Activated T-helper 2 cell treated with anti-CD3 and anti-CD28 coated beads, Interferon-gamma antibody, Interleukin-2, Interleukin-4, amounts not matched to agents 10 μg/mL and 5 μg/mL and 100 μg/mL, durations not matched to agents 14 hours and 24 hours and 36 hours (primary cell): ENCODE data around the gene TCEA3. TPM values are rescaled to one million over a fixed set of nuclear protein-coding genes. Genes with fewer than 3 reads are reported as not detected.

ENCODE experiments used
- DNase-seq: peaks from one replicate; pipeline ENCODE4 v3.0.0; 2021; ENCODE audit warnings: low spot score
- H3K27ac Mint-ChIP-seq: one replicate; pipeline ENCODE4 v1.8.0; 2021; ENCODE audit warnings: mixed read lengths
- H3K27me3 Mint-ChIP-seq: one replicate; pipeline ENCODE4 v1.8.0; 2021; ENCODE audit warnings: low read depth, mixed read lengths
- H3K36me3 Mint-ChIP-seq: one replicate; pipeline ENCODE4 v1.8.0; 2021; ENCODE audit warnings: low read depth, mixed read lengths
- H3K4me1 Mint-ChIP-seq: one replicate; pipeline ENCODE4 v1.8.0; 2021; ENCODE audit warnings: low read depth, mixed read lengths
- H3K4me3 Mint-ChIP-seq: one replicate; pipeline ENCODE4 v1.8.0; 2021; ENCODE audit warnings: low read depth, mild to moderate bottlenecking, moderate library complexity, mixed read lengths
- H3K9me3 Mint-ChIP-seq: one replicate; pipeline ENCODE4 v1.8.0; 2021; ENCODE audit warnings: mixed read lengths
- intact Hi-C: fragments of 100-400 bp; cut with micrococcal nuclease; formaldehyde crosslinking; loops from one replicate; pipeline ENCODE4 v1.15.1; 2023
- total RNA-seq: library from RNA; stranded (reverse); gene quantifications from 2 replicates; pipeline ENCODE4 v1.2.3, GENCODE V29; 2022

Gene TCEA3
- total RNA-seq, 1 donor from 2014 or later: 3.3 TPM

DNA sequence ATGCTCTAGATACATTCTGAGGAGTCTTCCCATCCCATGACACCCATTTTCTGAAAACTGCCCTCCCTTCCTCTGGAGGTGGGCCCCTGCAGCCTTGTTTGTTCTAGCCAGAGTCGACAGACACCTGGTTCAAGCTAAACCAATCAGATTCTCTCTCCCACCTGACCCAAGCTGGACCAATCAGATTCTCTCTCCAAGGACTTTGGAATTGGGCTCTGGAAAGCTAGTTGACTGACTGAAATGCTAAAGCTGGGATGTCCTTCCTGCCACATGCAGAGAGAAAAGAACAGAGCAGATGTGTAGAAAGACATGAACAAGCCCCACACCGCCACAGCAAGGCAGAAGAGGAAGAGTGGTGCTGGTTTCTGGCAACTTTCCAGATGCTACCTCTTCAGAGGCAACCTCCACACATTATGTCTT, 34.8 kb upstream of the TCEA3 start:
- no peak overlapping the region for H3K27ac Mint-ChIP-seq
- H3K36me3 Mint-ChIP-seq: no peaks in the 10 kb centered on the region
- intact Hi-C loops: no loop called here
- H3K27me3 Mint-ChIP-seq: peaks cover 24% of the 10 kb centered on the region
- DNase-seq: no peak
- H3K4me3 Mint-ChIP-seq: no peak overlapping the region
- no peaks in the 10 kb centered on the region for H3K9me3 Mint-ChIP-seq
- peaks cover 4% of the 10 kb centered on the region for H3K4me1 Mint-ChIP-seq

DNA sequence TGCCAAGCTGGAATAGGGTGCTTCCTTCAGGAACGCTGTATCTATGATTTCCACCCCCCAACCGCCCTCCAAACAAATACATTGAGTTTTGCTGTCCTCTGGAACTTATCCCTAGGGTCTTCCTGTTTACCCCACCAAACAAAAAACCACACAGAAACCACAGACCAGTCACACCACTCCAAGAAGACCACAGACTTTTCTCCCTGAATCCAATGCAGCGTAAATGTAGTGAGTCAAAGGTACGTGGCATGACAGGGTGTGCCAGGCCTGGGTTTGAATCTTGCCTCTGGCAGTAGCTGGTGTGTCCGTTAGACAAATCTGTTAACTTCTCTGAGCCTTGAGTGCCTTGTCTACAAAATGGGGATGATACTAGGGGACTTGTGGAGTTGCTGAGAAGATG, 31.7 kb upstream of the TCEA3 start:
- intact Hi-C loops: no loop called here
- no peaks in the 10 kb centered on the region for H3K36me3 Mint-ChIP-seq
- H3K27ac Mint-ChIP-seq: no peak overlapping the region
- no peak for DNase-seq
- peaks cover 21% of the 10 kb centered on the region for H3K27me3 Mint-ChIP-seq
- no peaks in the 10 kb centered on the region for H3K9me3 Mint-ChIP-seq
- no peak overlapping the region for H3K4me3 Mint-ChIP-seq
- H3K4me1 Mint-ChIP-seq: peaks cover 10% of the 10 kb centered on the region

DNA sequence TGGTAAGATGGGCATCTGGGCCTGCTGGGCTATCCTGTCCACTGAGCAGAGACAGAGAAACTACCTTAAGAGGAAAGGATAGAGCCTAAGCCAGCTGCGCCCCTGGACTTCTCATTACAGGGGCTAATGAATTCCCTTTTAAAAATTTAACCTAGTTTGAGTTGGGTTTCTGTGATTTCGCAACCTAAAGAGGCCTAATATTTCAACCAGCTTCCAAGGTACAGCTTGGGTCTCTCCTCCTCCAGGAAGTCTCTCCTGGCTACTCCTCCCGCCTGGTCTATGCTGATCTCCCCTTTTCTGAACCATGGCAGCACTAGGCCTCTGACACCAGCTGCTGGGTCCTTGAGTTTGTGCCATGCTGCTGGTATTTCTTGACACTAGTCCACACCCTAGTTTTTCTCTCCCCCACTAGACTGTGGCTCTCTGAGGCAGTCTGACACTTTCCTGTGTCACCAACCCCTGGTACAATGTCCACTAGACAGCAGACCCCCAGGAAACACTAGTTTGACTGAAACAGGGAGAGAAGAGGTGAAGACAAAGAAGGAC, 29.0 kb upstream of the TCEA3 start:
- intact Hi-C loops: no loop called here
- H3K27ac Mint-ChIP-seq: no peak overlapping the region
- peaks cover 20% of the 10 kb centered on the region for H3K27me3 Mint-ChIP-seq
- no peak overlapping the region for H3K4me3 Mint-ChIP-seq
- no peaks in the 10 kb centered on the region for H3K36me3 Mint-ChIP-seq
- DNase-seq: no peak
- no peaks in the 10 kb centered on the region for H3K9me3 Mint-ChIP-seq
- peaks cover 10% of the 10 kb centered on the region for H3K4me1 Mint-ChIP-seq

DNA sequence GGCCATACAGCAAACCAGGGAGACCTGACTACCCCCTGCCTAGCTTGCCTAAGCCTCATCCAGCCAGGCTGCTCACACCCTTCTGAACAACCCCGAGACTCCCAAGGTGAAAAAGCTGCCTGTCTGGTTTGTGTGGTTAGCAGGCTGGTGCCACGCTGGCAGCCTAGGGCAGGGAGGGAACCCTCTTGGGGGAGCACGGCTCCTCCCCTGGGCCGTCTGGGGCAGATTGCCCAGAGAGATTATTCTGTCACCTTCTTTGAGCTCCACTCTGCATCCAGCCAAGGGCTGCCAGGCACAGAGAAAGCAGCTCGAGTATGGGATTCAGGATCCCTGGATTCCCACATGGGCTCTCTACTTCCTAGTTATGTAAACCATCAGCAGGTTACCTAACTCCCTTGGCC, 27.5 kb upstream of the TCEA3 start:
- H3K4me3 Mint-ChIP-seq: no peak overlapping the region
- intact Hi-C loops: no loop called here
- no peak for DNase-seq
- peaks cover 19% of the 10 kb centered on the region for H3K27me3 Mint-ChIP-seq
- no peaks in the 10 kb centered on the region for H3K9me3 Mint-ChIP-seq
- no peak overlapping the region for H3K27ac Mint-ChIP-seq
- H3K36me3 Mint-ChIP-seq: no peaks in the 10 kb centered on the region
- peaks cover 10% of the 10 kb centered on the region for H3K4me1 Mint-ChIP-seq

DNA sequence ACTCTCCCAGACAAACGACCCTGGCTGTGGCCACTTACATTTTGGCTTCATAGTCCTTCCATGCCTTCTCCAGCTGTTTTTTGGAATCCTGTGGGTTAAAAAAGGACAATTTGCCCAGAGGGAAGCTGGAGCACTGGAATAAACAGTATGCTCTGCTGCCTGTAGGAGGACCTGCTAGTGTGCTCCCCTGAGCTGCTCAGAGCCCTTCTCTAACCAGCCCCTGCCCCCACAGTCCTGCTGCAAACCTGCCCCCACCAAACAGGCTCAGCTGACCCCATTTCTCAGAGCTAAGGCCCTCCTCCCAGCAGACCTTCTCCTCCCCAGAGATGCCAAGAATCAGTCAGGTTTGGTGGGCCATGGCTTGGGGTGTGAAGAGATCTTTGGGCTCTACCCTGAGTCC, 26.9 kb upstream of the TCEA3 start:
- H3K27me3 Mint-ChIP-seq: peaks cover 16% of the 10 kb centered on the region
- no peaks in the 10 kb centered on the region for H3K36me3 Mint-ChIP-seq
- no peaks in the 10 kb centered on the region for H3K9me3 Mint-ChIP-seq
- H3K27ac Mint-ChIP-seq: no peak overlapping the region
- no peak for DNase-seq
- H3K4me3 Mint-ChIP-seq: no peak overlapping the region
- intact Hi-C loops: no loop called here
- peaks cover 9% of the 10 kb centered on the region for H3K4me1 Mint-ChIP-seq

DNA sequence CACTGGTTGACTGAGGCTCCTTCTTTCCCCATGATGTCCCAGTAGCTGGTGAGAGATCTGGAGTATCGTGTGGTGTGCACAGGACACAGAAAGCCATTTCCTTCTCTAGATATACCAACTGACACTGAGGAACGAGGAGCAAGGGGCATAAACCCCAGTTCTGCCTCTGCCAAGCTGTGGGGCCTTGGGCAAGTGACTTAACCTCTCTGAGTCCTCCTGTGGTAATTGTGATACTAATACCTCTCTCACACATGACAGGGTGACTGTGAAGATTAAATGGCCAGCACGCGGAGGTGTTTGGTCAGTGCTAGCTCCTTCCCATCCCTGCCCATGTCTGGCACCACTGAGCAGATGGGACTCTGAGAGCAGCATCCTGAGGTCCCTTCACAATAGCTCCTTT, 26.3 kb upstream of the TCEA3 start:
- H3K4me3 Mint-ChIP-seq: no peak overlapping the region
- H3K27ac Mint-ChIP-seq: no peak overlapping the region
- no peaks in the 10 kb centered on the region for H3K36me3 Mint-ChIP-seq
- intact Hi-C loops: no loop called here
- DNase-seq: no peak
- peaks cover 6% of the 10 kb centered on the region for H3K4me1 Mint-ChIP-seq
- H3K27me3 Mint-ChIP-seq: peaks cover 13% of the 10 kb centered on the region
- no peaks in the 10 kb centered on the region for H3K9me3 Mint-ChIP-seq

DNA sequence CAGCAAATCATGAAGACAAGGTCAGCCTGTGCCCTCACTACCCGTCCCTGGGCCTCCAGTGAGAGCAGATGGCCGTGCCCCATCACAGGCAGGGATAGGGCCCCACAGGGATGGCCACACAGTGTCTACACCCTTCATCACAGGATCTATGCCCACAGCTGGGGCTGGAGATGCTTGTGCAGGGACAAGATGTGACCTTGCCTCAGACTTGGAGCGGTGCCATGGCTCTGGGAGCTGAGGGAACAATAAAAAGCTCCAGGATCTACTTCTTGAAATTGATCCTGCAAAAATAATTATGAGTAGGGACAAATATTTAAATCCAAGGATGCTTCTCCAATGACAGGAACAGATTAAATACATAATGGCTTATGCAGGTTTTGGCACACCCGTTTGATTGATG, 25.4 kb upstream of the TCEA3 start:
- peaks cover 6% of the 10 kb centered on the region for H3K4me1 Mint-ChIP-seq
- H3K9me3 Mint-ChIP-seq: no peaks in the 10 kb centered on the region
- H3K36me3 Mint-ChIP-seq: no peaks in the 10 kb centered on the region
- no peak overlapping the region for H3K4me3 Mint-ChIP-seq
- intact Hi-C loops: no loop called here
- peaks cover 9% of the 10 kb centered on the region for H3K27me3 Mint-ChIP-seq
- no peak for DNase-seq
- no peak overlapping the region for H3K27ac Mint-ChIP-seq

DNA sequence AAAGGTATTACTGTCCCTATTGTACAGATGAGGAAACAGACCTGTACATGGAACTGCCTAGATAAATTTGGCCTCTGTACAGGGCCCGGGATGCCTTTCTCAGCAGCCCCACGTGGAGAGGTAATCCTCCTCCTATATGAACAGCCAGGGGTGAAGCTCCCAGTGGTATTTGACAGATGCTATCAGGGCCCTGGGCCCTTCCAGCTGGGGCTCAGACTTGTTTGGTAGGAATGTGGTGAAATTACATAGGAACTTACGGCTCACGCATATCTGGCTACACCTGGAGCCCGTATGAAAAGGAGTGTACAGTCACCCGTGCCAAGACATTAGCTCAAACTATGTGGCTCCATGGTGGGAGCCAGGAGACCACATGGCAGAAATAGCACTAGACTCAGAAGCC, 24.8 kb upstream of the TCEA3 start:
- intact Hi-C loops: no loop called here
- DNase-seq: no peak
- no peaks in the 10 kb centered on the region for H3K9me3 Mint-ChIP-seq
- H3K27me3 Mint-ChIP-seq: peaks cover 6% of the 10 kb centered on the region
- H3K36me3 Mint-ChIP-seq: no peaks in the 10 kb centered on the region
- H3K27ac Mint-ChIP-seq: no peak overlapping the region
- peaks cover 6% of the 10 kb centered on the region for H3K4me1 Mint-ChIP-seq
- H3K4me3 Mint-ChIP-seq: no peak overlapping the region

DNA sequence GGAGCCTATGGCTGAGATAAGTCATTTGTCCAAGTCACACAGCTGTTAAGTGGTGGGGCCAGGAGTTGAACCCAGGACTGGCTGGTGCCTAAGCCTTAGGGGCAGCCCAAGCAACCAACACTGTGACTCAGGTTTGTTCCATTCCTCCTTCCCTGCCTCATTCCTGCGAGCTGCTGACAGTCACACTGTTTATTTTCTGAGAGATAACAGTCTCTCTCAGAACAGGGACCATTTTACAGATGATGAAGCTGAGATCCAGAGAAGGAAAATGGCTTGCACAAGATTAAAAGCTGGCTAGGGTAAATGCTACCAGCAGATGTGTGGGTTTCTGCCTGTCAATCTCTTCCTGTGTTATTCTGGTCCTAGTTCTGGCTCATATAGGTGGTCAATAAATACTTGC, 24.3 kb upstream of the TCEA3 start:
- Mint-ChIP-seq H3K4me1 (peaks cover 6% of the 10 kb centered on the region), H3K36me3 (no peaks in the 10 kb centered on the region), H3K27ac (no peak overlapping the region), H3K4me3 (no peak overlapping the region), H3K27me3 (peaks cover 6% of the 10 kb centered on the region), H3K9me3 (no peaks in the 10 kb centered on the region)
- DNase-seq: no peak
- intact Hi-C loops: no loop called here

DNA sequence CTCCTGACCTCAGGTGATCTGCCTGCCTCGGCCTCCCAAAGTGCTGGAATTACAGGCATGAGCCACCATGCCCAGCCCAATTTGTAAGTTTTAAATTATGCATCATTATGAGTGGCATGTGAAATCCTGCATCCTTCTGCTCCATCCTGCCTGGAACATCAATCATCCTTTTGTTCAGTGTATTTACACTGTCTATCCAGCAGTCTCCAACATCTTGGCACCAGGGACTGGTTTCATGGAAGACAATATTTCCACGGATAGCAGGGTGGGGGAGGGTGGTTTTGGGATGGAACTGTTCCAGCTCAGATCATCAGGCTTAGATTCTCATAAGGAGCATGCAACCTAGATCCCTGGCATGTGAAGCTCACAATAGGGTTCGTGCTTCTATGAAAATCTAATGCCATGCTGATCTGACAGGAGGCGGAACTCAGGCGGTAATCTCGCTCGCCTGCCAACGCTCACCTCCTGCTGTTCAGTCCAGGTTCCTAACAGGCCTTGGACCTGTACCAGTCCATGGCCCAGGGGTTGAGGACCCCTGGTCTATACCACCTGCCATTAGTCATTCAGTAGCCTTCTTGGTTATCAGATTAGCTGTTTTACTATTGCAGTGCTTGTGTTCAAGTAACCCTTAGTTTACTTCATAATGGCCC, 22.2 kb upstream of the TCEA3 start:
- H3K27me3 Mint-ChIP-seq: peaks cover 6% of the 10 kb centered on the region
- intact Hi-C loops: no loop called here
- DNase-seq: no peak
- no peaks in the 10 kb centered on the region for H3K9me3 Mint-ChIP-seq
- no peak overlapping the region for H3K4me3 Mint-ChIP-seq
- no peaks in the 10 kb centered on the region for H3K36me3 Mint-ChIP-seq
- H3K4me1 Mint-ChIP-seq: peaks cover 2% of the 10 kb centered on the region
- H3K27ac Mint-ChIP-seq: no peak overlapping the region

DNA sequence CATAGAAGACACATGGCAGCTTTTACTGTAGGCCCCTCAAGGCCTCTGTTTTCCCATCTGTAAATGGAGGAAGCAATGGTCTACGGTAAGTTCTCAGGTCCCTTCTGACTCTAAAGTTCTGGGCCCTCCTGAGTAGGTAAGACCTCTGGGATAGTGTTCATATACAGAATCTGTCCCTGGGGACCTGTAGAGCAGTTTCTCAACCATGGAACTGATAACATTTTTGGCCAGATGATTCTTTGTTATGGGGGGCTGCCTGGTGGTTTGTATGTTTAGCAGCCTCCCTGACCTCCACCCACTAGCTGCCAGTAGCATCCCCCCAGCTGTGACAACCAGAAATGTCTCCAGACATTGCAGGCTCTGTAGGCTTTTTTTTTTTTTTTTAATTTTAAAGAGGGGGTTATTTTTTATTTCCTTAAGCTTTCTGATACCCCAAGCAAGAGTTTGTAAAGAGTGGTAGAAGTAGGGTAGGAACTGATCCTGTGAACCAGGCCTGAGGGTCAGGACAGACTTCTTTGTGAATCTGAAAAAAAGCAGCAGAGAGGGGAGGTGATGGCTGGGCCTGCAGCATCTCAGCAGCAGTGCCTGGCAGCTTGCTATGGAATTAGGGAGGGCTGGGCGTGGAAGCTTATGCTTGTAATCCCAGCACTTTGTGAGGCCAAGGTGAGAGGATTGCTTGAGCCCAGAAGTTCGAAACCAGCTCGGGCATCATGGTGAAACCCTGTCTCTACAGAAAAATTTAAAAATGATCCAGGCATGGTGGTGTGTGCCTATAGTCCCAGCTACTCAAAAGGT, 20.2 kb upstream of the TCEA3 start:
- no peak overlapping the region for H3K4me3 Mint-ChIP-seq
- H3K9me3 Mint-ChIP-seq: no peaks in the 10 kb centered on the region
- H3K27ac Mint-ChIP-seq: no peak overlapping the region
- peaks cover 2% of the 10 kb centered on the region for H3K27me3 Mint-ChIP-seq
- intact Hi-C loops: no loop called here
- H3K4me1 Mint-ChIP-seq: no peaks in the 10 kb centered on the region
- no peak for DNase-seq
- no peaks in the 10 kb centered on the region for H3K36me3 Mint-ChIP-seq

DNA sequence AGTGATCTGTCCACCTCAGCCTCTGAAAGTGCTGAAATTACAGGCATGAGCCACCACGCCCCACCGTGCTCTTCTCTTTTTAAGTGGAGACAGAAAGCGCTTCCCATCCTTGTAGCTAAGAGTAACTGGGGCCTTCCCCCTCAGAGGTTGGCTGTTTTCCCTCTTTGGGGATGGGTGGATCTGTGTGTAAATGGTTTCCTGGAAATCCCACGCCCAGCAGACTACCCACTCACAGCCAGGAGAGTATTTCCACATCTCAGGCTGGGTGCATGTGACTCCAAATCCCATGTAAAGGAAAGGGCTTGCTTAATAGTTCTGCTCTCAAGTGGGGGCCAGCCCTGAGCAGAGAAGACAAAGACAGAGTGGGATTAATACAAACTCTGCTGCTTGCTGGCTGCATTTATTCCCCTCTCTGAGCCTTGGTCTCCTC, 19.6 kb upstream of the TCEA3 start:
- H3K27me3 Mint-ChIP-seq: peaks cover 2% of the 10 kb centered on the region
- no peak overlapping the region for H3K27ac Mint-ChIP-seq
- no peaks in the 10 kb centered on the region for H3K36me3 Mint-ChIP-seq
- no peaks in the 10 kb centered on the region for H3K4me1 Mint-ChIP-seq
- no peak for DNase-seq
- H3K9me3 Mint-ChIP-seq: no peaks in the 10 kb centered on the region
- intact Hi-C loops: no loop called here
- no peak overlapping the region for H3K4me3 Mint-ChIP-seq

DNA sequence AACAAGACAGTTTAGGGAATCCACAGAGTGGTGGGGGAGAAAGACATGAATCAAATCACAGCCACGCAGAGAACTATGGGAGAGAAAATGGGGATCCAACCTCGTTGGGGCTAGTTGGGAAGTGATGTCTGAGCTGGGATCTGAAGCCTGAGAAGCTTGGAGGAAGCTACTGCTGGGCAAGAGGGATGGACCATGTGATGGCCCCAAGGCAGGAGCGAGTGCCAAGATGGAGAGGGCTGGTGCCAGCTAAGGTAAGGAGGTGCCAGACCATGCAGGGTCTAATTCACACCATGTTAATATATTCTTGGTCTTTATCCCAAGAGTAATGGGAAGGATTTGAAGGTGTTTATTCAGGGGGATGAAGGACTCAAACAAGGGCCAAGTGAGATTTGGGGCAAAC, 18.2 kb upstream of the TCEA3 start:
- Mint-ChIP-seq H3K27me3 (peaks cover 5% of the 10 kb centered on the region), H3K27ac (no peak overlapping the region), H3K4me1 (no peaks in the 10 kb centered on the region), H3K36me3 (no peaks in the 10 kb centered on the region), H3K4me3 (no peak overlapping the region), H3K9me3 (no peaks in the 10 kb centered on the region)
- intact Hi-C loops: no loop called here
- no peak for DNase-seq
